ENCODE data around the gene RPL39L. TPM values are rescaled to one million over a fixed set of nuclear protein-coding genes. Genes with fewer than 3 reads are reported as not detected.

RPL39L gene
- total RNA-seq, 1 experiment from 2014 or later = 62.6 TPM

DNA sequence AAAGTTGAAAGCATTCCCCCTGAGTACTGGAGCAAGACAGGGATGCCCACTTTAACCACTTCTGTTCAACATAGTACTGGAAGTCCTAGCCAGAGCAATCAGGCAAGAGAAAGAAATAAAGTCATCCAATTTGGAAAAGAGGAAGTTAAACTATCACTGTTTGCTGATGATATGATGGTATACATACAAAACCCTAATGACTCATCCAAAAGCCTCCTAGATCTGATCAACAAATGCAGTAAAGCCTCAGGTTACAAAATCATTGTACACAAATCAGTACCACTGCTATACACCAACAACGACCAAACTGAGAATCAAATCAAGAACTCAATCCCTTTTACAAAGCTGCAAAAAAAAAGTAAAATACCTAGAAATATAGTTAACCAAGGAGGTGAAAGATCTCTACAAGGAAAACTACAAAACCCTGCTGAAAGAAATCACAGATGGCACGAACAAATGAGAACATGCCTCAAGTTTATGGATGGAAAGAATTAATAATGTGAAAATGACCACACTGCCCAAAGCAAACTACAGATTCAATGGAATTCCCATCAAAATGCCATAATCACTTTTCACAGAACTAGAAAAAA, 40.3 kb downstream of the RPL39L start:
- DNase-seq (ENCODE audit: low read depth) = no peak

DNA sequence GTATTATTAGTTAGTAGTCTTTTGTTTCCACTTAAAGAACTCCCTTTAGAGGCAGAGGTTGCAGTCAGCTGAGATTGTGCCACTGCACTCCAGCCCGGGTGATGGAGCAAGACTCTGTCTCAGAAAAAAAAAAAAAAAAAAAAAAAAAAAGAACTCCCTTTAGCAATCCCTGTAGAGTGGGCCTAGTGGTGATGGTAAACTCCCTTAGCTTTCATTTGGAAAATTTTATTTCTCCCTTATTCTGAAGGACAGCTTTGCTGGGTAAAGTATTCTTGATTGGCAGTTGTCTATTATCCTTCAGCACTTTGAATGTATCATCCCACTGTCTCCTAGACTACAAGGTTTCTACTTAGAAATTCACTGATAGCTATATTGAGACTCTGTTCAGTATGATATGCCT, 46.0 kb downstream of the RPL39L start:
- DNase-seq (ENCODE audit: low read depth) = no peak

GRCh38 chr3:187088701-187089100, 50.6 kb downstream of the RPL39L start:
- no peak for DNase-seq (ENCODE audit: low read depth)

DNA sequence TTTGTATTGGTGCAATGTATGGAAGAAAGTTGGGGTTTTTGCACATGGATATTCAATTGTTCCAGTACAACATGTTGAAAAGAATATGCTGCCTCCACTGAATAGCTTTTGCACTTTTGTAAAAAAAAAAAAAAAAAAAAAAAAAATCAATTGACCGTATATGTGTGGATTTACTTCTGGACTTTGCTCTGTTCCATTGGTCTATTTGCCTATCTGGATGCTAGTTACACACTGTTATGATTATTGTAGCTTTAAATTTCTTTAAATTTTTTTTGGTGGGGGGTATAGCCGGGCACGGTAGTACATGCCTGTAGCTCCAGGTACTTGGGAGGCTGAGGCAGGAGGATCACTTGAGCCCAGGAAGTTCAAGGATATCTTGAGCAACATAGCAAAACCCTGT, 52.5 kb downstream of the RPL39L start:
- no peak for DNase-seq (ENCODE audit: low read depth)

DNA sequence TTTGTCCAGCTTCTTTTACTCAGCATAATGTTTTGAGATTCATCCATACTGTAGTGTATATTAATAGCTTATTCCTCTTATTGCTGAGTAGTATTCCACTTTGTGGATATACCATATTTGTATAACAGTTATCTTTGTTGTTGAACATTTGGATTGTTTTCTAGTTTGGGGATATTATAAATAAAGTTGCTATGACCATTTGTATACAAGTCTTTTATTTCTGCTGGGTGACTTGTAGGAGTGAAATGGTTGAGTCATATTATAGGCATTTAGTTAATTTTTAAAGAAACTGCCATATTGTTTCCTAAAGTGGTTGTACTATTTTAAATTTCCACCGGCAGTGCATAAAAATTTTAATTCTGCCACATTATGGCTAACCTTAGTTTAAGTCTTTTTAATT, 53.4 kb downstream of the RPL39L start:
- DNase-seq (ENCODE audit: low read depth) = no peak

- DNase-seq (ENCODE audit: low read depth) = no peak
These were observed 54.2 kb downstream of the RPL39L start for GRCh38 chr3:187085021-187085666.

DNA sequence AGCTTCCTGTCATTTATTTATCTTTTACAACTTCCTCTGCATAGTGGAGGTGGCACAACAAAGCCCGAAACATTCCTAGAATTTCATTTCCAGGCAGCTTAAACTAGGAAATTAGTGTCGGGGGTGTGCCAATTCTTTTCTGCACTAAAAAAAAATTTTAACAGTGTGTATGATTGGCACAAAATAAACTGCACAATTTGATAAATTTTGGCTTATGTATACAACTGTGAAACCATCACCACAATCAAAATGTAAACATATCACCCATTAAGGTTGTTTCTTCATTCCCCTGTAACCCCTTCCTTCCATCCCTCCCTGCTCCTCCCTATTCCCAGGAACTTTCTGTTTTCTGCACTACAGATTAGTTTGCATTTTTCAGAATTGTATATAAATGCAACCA, 54.7 kb downstream of the RPL39L start:
- no peak for DNase-seq (ENCODE audit: low read depth)

DNA sequence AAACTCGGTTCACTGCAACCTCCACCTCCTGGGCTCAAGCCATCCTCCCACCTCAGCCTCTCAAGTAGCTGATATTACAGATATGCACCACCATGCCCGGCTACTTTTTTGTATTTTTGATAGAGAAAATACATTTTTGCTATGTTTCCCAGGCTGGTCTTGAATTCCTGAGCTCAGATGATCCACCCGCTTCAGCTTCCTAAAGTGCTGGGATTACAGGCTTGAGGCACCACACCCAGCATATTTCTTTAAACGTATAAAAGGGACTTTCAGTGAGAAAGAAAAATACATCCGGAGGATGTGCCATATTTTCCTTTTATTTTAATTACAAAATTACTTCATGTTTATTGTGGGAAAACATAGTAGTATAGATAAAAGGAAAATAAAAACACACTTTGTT, 55.2 kb downstream of the RPL39L start:
- no peak for DNase-seq (ENCODE audit: low read depth)

DNA sequence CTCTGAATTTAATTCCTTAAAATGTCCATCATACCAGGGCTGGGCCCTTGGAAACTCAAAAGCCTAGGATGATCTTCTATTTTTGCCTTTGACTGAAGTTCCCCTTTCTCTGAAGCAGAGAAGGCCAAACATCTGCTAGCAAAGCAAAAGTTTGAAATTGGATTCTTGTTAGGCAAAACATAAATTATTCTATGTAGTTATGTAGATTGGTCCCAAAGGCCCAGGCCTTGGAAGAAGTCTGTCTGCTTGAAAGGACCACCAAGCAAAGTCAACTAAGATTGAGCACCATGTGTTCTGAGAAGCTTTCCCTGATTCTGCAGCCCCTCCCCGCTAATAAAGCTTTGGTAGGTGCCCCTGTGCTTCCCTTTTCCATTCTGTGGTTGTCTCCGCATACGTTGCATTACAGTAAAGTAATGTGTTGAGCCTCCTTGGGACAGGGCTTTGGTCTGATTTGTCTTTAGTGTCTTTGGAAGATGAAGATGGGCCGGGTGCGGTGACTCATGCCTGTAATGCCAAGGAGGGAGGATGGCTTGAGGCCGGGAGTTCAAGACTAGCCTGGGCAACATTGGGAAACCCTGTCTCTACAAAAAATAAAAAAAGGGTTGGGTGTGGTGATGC, 56.4 kb downstream of the RPL39L start:
- DNase-seq (ENCODE audit: low read depth) = no peak

DNA sequence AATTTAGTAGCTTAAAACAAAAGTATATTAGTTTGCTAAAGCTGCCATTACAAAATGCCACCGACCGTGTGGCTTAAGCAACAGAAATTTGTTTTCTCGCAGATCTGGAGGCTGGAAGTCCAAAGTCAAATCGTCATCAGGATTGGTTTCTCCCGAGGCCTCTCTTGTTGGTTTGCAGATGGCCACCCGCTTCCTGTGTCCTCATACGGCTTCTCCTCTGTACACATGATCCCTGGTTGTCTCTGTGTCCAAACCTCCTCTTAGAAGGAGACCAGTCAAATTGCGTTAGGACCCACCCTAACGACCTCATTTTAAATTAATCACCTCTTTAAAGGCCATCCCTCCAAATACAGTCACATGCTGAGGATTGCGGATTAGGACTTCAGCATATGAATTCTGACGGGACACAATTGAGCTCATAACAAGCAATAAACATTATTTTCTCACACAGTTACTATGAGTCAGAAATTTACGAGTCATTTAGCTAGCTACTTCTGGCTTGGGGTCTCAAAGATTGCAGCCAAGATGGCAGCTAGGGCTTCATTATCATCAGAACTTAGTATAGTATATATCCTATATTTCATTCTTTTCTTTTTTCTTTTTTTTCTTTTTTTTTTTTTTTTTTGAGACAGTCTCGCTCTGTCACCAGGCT, 58.4 kb downstream of the RPL39L start:
- no peak for DNase-seq (ENCODE audit: low read depth)

- no peak for DNase-seq (ENCODE audit: low read depth)
These were observed 59.9 kb downstream of the RPL39L start for GRCh38 chr3:187079090-187080022.

GRCh38 chr3:187077537-187077936, 61.8 kb downstream of the RPL39L start:
- no peak for DNase-seq (ENCODE audit: low read depth)

- DNase-seq (ENCODE audit: low read depth) = no peak
These were observed 62.2 kb downstream of the RPL39L start for GRCh38 chr3:187077085-187077484.

GRCh38 chr3:187076297-187076696, 63.0 kb downstream of the RPL39L start:
- no peak for DNase-seq (ENCODE audit: low read depth)

GRCh38 chr3:187074846-187075245, 64.5 kb downstream of the RPL39L start:
- DNase-seq (ENCODE audit: low read depth) = no peak

DNA sequence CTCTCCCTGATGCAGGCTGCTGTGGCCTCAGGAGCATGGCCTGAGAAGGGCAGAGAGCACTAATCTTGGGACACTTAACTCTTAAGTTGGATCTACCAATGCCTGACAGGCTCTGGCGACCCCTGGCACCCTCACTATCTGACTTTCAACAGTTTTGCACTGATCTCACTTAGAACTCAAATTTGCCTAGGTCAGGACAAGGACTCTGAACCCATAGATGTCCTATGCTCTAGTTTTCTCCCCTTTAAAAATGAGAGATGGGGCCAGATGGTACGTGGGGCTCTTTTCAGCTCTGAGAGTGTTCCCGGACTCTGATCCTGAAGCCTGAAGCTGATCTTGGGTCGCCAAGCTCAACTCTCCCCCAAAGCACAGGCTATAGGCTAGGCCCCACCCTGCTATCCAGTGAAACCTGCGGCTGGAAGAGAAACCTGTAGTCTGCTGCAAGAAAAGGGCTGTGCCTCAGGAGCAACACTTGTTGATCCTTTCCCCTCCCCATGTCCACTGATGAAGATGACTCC, 65.7 kb downstream of the RPL39L start:
- no peak for DNase-seq (ENCODE audit: low read depth)

- DNase-seq (ENCODE audit: low read depth) = no peak
These were observed 66.8 kb downstream of the RPL39L start for GRCh38 chr3:187072511-187072910.

DNA sequence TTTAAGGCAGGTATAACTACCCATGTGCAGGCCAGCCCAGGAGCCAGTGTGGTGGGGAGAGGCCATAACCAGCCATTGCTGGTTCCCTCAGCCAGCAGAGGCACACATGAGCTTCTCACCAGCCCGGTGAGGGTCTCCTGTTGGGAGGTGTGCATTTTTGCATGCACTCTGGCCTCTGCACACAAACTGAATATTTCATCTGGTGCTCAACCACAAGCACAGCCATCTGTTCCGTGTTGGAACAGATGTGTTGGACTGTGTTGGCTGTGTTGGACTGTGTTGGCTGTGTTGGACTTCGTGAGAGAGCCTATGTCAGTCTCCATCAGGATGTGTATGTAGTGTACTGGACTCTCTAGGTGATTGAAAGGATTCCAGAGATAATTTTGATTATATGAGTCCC, 67.2 kb downstream of the RPL39L start:
- no peak for DNase-seq (ENCODE audit: low read depth)

Measured in Daoy (cell line).